Measurements from ENCODE around the gene HNF4A. TPM values are rescaled to one million over a fixed set of nuclear protein-coding genes. Genes with fewer than 3 reads are reported as not detected.

HNF4A gene
- total and polyA plus RNA-seq, 2 experiments from 2014 or later: 0.09 TPM; not detected in 1

- no peak for TF ChIP-seq CTCF (IDR thresholded peaks at IDR 0.05; ENCODE audit: low read depth, low read length)
- H3K27me3 ChIP-seq: no peaks in the 10 kb centered on the region
- no peaks in the 10 kb centered on the region for H3K9me3 ChIP-seq (ENCODE audit: low read depth)
- no peaks in the 10 kb centered on the region for H3K36me3 ChIP-seq
- H3K4me3 ChIP-seq: no peak overlapping the region
- H3K4me1 ChIP-seq (ENCODE audit: low read depth): no peaks in the 10 kb centered on the region
- DNase-seq (ENCODE audit: low read depth in 1 of 2, low spot score in 1 of 2): peak in 1 of 2 donors; percentile 71
- H3K27ac ChIP-seq: no peak overlapping the region
Observed at GRCh38 chr20:44409132-44409600, 53.7 kb downstream of the HNF4A start.

DNA sequence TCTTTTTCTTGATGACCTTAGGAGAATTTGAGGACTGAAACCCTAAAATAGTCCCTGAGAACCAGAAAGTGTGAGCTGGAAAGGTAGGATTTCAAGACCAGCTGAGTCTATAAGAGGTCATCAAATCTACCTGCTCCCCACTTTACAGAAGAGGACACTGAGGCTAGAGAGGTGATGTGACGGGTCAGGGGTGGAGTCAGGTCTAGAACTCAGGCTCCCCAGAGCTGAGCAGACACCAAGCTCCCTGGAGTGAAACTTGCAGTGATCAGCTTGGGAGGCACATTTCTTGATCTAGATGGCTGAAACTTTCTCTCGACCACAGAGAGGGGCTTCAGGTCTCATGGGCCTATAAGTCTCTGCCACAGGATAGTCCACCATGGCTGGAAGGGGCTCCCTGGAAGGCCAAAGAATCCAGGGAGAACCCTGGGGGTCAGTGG lies 55.1 kb downstream of the HNF4A start:
- H3K4me3 ChIP-seq: no peak overlapping the region
- DNase-seq (ENCODE audit: low read depth in 1 of 2, low spot score in 1 of 2): no peak
- no peaks in the 10 kb centered on the region for H3K4me1 ChIP-seq (ENCODE audit: low read depth)
- H3K27me3 ChIP-seq: no peaks in the 10 kb centered on the region
- no peaks in the 10 kb centered on the region for H3K9me3 ChIP-seq (ENCODE audit: low read depth)
- TF ChIP-seq CTCF (IDR thresholded peaks at IDR 0.05; ENCODE audit: low read depth, low read length): no peak
- H3K27ac ChIP-seq: no peak overlapping the region
- H3K36me3 ChIP-seq: no peaks in the 10 kb centered on the region

GRCh38 chr20:44411020-44411756 lies 55.7 kb downstream of the HNF4A start:
- DNase-seq (ENCODE audit: low read depth in 1 of 2, low spot score in 1 of 2): no peak
- Histone ChIP-seq H3K4me3 (no peak overlapping the region), H3K9me3 (ENCODE audit: low read depth) (no peaks in the 10 kb centered on the region), H3K27ac (no peak overlapping the region), H3K27me3 (no peaks in the 10 kb centered on the region), H3K4me1 (ENCODE audit: low read depth) (no peaks in the 10 kb centered on the region), H3K36me3 (no peaks in the 10 kb centered on the region)
- TF ChIP-seq CTCF (IDR thresholded peaks at IDR 0.05; ENCODE audit: low read depth, low read length): no peak

DNA sequence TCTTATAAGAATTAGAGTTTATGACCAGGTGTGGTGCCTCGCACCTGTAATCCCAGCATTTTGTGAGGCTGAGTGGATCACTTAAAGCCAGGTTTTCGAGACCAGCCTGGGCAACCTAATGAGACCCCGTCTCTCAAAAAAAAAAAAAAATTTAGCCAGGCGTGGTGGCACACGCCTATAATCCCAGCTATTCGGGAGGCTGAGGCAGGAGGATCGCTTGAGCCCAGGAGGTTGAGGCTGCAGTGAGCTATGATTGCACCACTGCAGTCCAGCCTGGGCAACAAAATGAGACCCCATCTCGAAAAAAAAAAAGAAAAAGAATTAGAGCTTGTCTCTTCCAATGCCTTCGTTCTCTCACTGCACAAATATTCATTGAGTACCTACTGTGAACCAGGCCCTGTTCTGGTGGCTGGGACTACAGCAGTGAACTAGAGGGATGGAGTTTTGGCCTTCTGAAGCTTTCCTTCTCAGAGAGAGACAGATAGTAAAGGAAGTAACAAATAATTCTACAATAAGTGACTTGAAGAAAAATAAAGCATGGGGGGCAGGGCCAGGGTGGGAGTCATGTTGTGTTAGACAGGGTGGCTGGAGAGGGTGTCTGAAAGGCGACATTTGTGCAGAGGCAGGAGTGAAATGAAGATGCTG lies 56.4 kb downstream of the HNF4A start:
- Histone ChIP-seq H3K4me3 (no peak overlapping the region), H3K27me3 (no peaks in the 10 kb centered on the region), H3K9me3 (ENCODE audit: low read depth) (no peaks in the 10 kb centered on the region), H3K27ac (no peak overlapping the region), H3K4me1 (ENCODE audit: low read depth) (no peaks in the 10 kb centered on the region), H3K36me3 (no peaks in the 10 kb centered on the region)
- TF ChIP-seq CTCF (IDR thresholded peaks at IDR 0.05; ENCODE audit: low read depth, low read length): no peak
- DNase-seq (ENCODE audit: low read depth in 1 of 2, low spot score in 1 of 2): no peak

GRCh38 chr20:44412402-44413144 lies 57.1 kb downstream of the HNF4A start:
- no peaks in the 10 kb centered on the region for H3K4me1 ChIP-seq (ENCODE audit: low read depth)
- no peaks in the 10 kb centered on the region for H3K9me3 ChIP-seq (ENCODE audit: low read depth)
- no peaks in the 10 kb centered on the region for H3K36me3 ChIP-seq
- H3K4me3 ChIP-seq: no peak overlapping the region
- no peak for DNase-seq (ENCODE audit: low read depth in 1 of 2, low spot score in 1 of 2)
- H3K27ac ChIP-seq: no peak overlapping the region
- no peak for TF ChIP-seq CTCF (IDR thresholded peaks at IDR 0.05; ENCODE audit: low read depth, low read length)
- H3K27me3 ChIP-seq: no peaks in the 10 kb centered on the region

All from cardiac muscle cell (in vitro differentiated cells and primary cell).